Measurements from ENCODE around the gene PHLDB1.

Gene PHLDB1

GRCh38 chr11:118638726-118639125 is 31.3 kb downstream of the PHLDB1 start:
- no peak for DNase-seq (ENCODE audit: low read depth in 2 of 2)

- no peak for DNase-seq (ENCODE audit: low read depth in 2 of 2)
These were observed 32.5 kb downstream of the PHLDB1 start for GRCh38 chr11:118639899-118640298.

- no peak for DNase-seq (ENCODE audit: low read depth in 2 of 2)
These were observed 33.1 kb downstream of the PHLDB1 start for GRCh38 chr11:118640332-118641154.

GRCh38 chr11:118641397-118642019 is 34.1 kb downstream of the PHLDB1 start:
- no peak for DNase-seq (ENCODE audit: low read depth in 2 of 2)

GRCh38 chr11:118643142-118643994 is 36.0 kb downstream of the PHLDB1 start:
- no peak for DNase-seq (ENCODE audit: low read depth in 2 of 2)

- no peak for DNase-seq (ENCODE audit: low read depth in 2 of 2)
These were observed 36.6 kb downstream of the PHLDB1 start for GRCh38 chr11:118643995-118644345.

GRCh38 chr11:118644496-118644895 is 37.1 kb downstream of the PHLDB1 start:
- no peak for DNase-seq (ENCODE audit: low read depth in 2 of 2)

- no peak for DNase-seq (ENCODE audit: low read depth in 2 of 2)
These were observed 37.8 kb downstream of the PHLDB1 start for GRCh38 chr11:118645066-118645715.

GRCh38 chr11:118646393-118646792 is 39.0 kb downstream of the PHLDB1 start:
- no peak for DNase-seq (ENCODE audit: low read depth in 2 of 2)

- no peak for DNase-seq (ENCODE audit: low read depth in 2 of 2)
These were observed 40.9 kb downstream of the PHLDB1 start for GRCh38 chr11:118648291-118648690.

GRCh38 chr11:118649941-118650340 is 42.5 kb downstream of the PHLDB1 start:
- DNase-seq (ENCODE audit: low read depth in 2 of 2), result no peak

GRCh38 chr11:118650366-118650765 is 43.0 kb downstream of the PHLDB1 start:
- DNase-seq (ENCODE audit: low read depth in 2 of 2), result no peak

- DNase-seq (ENCODE audit: low read depth in 2 of 2), result no peak
These were observed 44.4 kb downstream of the PHLDB1 start for GRCh38 chr11:118651820-118652219.

GRCh38 chr11:118652681-118653181 is 45.3 kb downstream of the PHLDB1 start:
- DNase-seq (ENCODE audit: low read depth in 2 of 2), result no peak

- DNase-seq (ENCODE audit: low read depth in 2 of 2), result no peak
These were observed 46.4 kb downstream of the PHLDB1 start for GRCh38 chr11:118653684-118654390.

- DNase-seq (ENCODE audit: low read depth in 2 of 2), result no peak
These were observed 48.2 kb downstream of the PHLDB1 start for GRCh38 chr11:118655486-118656190.

- no peak for DNase-seq (ENCODE audit: low read depth in 2 of 2)
These were observed 49.2 kb downstream of the PHLDB1 start for GRCh38 chr11:118656563-118657165.

- DNase-seq (ENCODE audit: low read depth in 2 of 2), result no peak
These were observed 49.8 kb downstream of the PHLDB1 start for GRCh38 chr11:118657238-118657637.

- no peak for DNase-seq (ENCODE audit: low read depth in 2 of 2)
These were observed 50.5 kb downstream of the PHLDB1 start for GRCh38 chr11:118657709-118658428.
